ENCODE measurements around the gene KLHL29. TPM values are rescaled to one million over a fixed set of nuclear protein-coding genes. Genes with fewer than 3 reads are reported as not detected.

The KLHL29 gene
- total and polyA plus RNA-seq, 10 of the 15 experiments (the other 5 are each of a cell fraction or from before 2014, with no cell fraction given), result 1.4 to 19.5 (median 6.1) TPM

DNA sequence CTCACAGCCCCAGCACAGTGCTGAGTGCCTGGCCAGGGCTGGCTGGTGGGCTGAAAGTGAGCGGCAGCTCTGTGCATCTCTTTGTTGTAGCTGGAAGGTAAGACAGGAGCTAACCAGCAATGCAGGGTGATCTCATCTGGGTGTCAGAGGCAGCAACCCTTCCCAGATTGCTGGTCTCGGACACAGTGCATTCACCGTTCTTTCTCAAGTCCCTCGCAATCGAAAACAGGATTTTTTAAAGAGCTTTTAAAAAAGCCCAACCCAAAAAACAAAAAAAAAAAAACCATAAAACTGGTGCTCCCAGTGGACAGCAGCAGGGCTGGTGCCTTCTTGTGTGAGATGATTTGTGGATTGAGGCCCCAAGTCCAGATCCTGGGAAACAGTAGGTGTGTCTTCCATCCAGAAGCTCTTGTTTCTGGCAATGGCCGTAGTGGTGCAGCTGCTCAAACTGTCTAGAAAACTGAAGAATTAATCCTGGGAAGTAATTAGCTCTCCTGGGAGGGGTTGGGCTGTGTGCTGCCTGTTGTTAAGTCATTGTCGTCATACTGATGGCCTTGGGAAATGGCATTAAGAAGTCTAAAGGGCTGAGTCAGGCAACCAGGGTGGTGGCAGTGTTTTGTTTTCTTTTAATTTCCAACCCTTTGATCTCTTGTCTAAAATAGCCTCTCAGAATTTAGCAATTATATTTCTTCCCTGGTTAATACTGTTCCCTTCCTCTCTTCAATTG, 156.7 kb downstream of the KLHL29 start:
- Histone ChIP-seq H3K9ac (ENCODE audit: control insufficient read depth, insufficient read depth, low read length) (no peak overlapping the region), H3K4me1 (ENCODE audit: control insufficient read depth, insufficient read depth, low read length) (no peaks in the 10 kb centered on the region), H3K79me2 (ENCODE audit: control insufficient read depth, insufficient read depth, low read length) (no peaks in the 10 kb centered on the region), H2AFZ (ENCODE audit: control insufficient read depth, low read depth, low read length) (no peak overlapping the region), H3K27me3 (replicated peaks in 1 of 2; ENCODE audit: control insufficient read depth in 2 of 2, insufficient read depth in 2 of 2, low read length in 1 of 2) (no peaks in the 10 kb centered on the region), H3K9me3 (replicated peaks; ENCODE audit: control insufficient read depth, insufficient read depth, low read length) (no peaks in the 10 kb centered on the region), H3K4me2 (ENCODE audit: control insufficient read depth, insufficient read depth) (no peak overlapping the region), H3K4me3 (no peak overlapping the region), H3K27ac (ENCODE audit: control insufficient read depth, insufficient read depth) (no peak overlapping the region), H4K20me1 (ENCODE audit: control insufficient read depth, insufficient read depth) (no peaks in the 10 kb centered on the region; the same call in 1 of the 2 replicates), H3K36me3 (ENCODE audit: control insufficient read depth in 2 of 2, insufficient read depth in 2 of 2, low read length in 1 of 2) (peaks cover 0 to 5% of the 10 kb centered on the region in 2 experiments; a peak in 2 of 4 replicates)
- RAD21 ChIA-PET (ENCODE audit: unreplicated experiment), result no interaction called here
- CTCF ChIA-PET, result no interaction called here
- WGBS (ENCODE audit: insufficient coverage, insufficient replicate concordance, low lambda C conversion rate, missing lambda C conversion rate), result 83% methylated on average over 7 of the region's 7 CpGs
- TF ChIP-seq SP1 (IDR thresholded peaks at IDR 0.05; ENCODE audit: low read depth, low read length) (no peak), MEF2A (IDR thresholded peaks at IDR 0.05; ENCODE audit: insufficient read depth, low read depth, low read length) (no peak), CEBPB (IDR thresholded peaks at IDR 0.05; ENCODE audit: borderline replicate concordance in 1 of 2, low read depth in 2 of 2, low read length in 2 of 2) (no peak), POLR2A (IDR thresholded peaks at IDR 0.05; ENCODE audit: low read depth, low read length) (no peak), ATF7 (IDR thresholded peaks at IDR 0.05; ENCODE audit: low read depth) (no peak), ESRRA (IDR thresholded peaks at IDR 0.05; ENCODE audit: low read length) (no peak), JUND (IDR thresholded peaks at IDR 0.05; ENCODE audit: low read depth, low read length) (no peak), NR2F1 (conservative IDR thresholded peaks at IDR 0.05) (no peak), RBBP5 (conservative IDR thresholded peaks at IDR 0.05) (no peak), TAF1 (IDR thresholded peaks at IDR 0.05; ENCODE audit: borderline replicate concordance, low read depth, low read length) (no peak), GATAD2B (conservative IDR thresholded peaks at IDR 0.05; ENCODE audit: low read depth) (no peak), HDAC2 (IDR thresholded peaks at IDR 0.05) (no peak)
- TF ChIP-seq, protein P1, sequence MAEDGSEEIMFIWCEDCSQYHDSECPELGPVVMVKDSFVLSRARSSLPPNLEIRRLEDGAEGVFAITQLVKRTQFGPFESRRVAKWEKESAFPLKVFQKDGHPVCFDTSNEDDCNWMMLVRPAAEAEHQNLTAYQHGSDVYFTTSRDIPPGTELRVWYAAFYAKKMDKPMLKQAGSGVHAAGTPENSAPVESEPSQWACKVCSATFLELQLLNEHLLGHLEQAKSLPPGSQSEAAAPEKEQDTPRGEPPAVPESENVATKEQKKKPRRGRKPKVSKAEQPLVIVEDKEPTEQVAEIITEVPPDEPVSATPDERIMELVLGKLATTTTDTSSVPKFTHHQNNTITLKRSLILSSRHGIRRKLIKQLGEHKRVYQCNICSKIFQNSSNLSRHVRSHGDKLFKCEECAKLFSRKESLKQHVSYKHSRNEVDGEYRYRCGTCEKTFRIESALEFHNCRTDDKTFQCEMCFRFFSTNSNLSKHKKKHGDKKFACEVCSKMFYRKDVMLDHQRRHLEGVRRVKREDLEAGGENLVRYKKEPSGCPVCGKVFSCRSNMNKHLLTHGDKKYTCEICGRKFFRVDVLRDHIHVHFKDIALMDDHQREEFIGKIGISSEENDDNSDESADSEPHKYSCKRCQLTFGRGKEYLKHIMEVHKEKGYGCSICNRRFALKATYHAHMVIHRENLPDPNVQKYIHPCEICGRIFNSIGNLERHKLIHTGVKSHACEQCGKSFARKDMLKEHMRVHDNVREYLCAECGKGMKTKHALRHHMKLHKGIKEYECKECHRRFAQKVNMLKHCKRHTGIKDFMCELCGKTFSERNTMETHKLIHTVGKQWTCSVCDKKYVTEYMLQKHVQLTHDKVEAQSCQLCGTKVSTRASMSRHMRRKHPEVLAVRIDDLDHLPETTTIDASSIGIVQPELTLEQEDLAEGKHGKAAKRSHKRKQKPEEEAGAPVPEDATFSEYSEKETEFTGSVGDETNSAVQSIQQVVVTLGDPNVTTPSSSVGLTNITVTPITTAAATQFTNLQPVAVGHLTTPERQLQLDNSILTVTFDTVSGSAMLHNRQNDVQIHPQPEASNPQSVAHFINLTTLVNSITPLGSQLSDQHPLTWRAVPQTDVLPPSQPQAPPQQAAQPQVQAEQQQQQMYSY (CRISPR knock-in tag; IDR thresholded peaks at IDR 0.05), result no peak
- TF ChIP-seq, protein P2, sequence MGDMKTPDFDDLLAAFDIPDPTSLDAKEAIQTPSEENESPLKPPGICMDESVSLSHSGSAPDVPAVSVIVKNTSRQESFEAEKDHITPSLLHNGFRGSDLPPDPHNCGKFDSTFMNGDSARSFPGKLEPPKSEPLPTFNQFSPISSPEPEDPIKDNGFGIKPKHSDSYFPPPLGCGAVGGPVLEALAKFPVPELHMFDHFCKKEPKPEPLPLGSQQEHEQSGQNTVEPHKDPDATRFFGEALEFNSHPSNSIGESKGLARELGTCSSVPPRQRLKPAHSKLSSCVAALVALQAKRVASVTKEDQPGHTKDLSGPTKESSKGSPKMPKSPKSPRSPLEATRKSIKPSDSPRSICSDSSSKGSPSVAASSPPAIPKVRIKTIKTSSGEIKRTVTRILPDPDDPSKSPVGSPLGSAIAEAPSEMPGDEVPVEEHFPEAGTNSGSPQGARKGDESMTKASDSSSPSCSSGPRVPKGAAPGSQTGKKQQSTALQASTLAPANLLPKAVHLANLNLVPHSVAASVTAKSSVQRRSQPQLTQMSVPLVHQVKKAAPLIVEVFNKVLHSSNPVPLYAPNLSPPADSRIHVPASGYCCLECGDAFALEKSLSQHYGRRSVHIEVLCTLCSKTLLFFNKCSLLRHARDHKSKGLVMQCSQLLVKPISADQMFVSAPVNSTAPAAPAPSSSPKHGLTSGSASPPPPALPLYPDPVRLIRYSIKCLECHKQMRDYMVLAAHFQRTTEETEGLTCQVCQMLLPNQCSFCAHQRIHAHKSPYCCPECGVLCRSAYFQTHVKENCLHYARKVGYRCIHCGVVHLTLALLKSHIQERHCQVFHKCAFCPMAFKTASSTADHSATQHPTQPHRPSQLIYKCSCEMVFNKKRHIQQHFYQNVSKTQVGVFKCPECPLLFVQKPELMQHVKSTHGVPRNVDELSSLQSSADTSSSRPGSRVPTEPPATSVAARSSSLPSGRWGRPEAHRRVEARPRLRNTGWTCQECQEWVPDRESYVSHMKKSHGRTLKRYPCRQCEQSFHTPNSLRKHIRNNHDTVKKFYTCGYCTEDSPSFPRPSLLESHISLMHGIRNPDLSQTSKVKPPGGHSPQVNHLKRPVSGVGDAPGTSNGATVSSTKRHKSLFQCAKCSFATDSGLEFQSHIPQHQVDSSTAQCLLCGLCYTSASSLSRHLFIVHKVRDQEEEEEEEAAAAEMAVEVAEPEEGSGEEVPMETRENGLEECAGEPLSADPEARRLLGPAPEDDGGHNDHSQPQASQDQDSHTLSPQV (IDR thresholded peaks at IDR 0.05), result no peak
- TF ChIP-seq, protein P3, sequence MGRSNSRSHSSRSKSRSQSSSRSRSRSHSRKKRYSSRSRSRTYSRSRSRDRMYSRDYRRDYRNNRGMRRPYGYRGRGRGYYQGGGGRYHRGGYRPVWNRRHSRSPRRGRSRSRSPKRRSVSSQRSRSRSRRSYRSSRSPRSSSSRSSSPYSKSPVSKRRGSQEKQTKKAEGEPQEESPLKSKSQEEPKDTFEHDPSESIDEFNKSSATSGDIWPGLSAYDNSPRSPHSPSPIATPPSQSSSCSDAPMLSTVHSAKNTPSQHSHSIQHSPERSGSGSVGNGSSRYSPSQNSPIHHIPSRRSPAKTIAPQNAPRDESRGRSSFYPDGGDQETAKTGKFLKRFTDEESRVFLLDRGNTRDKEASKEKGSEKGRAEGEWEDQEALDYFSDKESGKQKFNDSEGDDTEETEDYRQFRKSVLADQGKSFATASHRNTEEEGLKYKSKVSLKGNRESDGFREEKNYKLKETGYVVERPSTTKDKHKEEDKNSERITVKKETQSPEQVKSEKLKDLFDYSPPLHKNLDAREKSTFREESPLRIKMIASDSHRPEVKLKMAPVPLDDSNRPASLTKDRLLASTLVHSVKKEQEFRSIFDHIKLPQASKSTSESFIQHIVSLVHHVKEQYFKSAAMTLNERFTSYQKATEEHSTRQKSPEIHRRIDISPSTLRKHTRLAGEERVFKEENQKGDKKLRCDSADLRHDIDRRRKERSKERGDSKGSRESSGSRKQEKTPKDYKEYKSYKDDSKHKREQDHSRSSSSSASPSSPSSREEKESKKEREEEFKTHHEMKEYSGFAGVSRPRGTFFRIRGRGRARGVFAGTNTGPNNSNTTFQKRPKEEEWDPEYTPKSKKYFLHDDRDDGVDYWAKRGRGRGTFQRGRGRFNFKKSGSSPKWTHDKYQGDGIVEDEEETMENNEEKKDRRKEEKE (IDR thresholded peaks at IDR 0.05), result no peak
- in situ Hi-C loops (cut with MboI) (no loop called here), intact Hi-C loops (cut with micrococcal nuclease; ENCODE audit: unreplicated experiment) (no loop called here)
- SMC1A ChIA-PET (ENCODE audit: uncharacterized antibody, unreplicated experiment), result no interaction called here
- no peak for FAIRE-seq
- POLR2A ChIA-PET, result no interaction called here
- no peak for ATAC-seq
- no peak for DNase-seq (ENCODE audit: low read depth, low spot score)
- no TSS peak for BruUV-seq (replicated peaks)
